Measurements from ENCODE around the gene SRP68.

Gene SRP68

GRCh38 chr17:76054112-76054476 lies 18.2 kb downstream of the SRP68 start:
- no peaks in the 10 kb centered on the region for H3K27me3 ChIP-seq (ENCODE audit: insufficient read depth, poor library complexity, severe bottlenecking)
- no peaks in the 10 kb centered on the region for H3K9me3 ChIP-seq (ENCODE audit: severe bottlenecking)
- peak overlapping the region; percentile 46 for H3K27ac ChIP-seq (ENCODE audit: poor library complexity, severe bottlenecking)
- H3K4me3 ChIP-seq (ENCODE audit: severe bottlenecking) = no peak overlapping the region
- H3K36me3 ChIP-seq (ENCODE audit: low read depth) = peaks cover 90% of the 10 kb centered on the region
- no peak for DNase-seq (ENCODE audit: low spot score)
- peaks cover 16% of the 10 kb centered on the region for H3K4me1 ChIP-seq (ENCODE audit: insufficient read depth, poor library complexity, severe bottlenecking)
- no peak for TF ChIP-seq CTCF (IDR thresholded peaks at IDR 0.05; ENCODE audit: poor library complexity, severe bottlenecking)
- peak; percentile 84 for ATAC-seq (ENCODE audit: low read depth)

- no peaks in the 10 kb centered on the region for H3K27me3 ChIP-seq (ENCODE audit: insufficient read depth, poor library complexity, severe bottlenecking)
- H3K4me3 ChIP-seq (ENCODE audit: severe bottlenecking) = no peak overlapping the region
- peak overlapping the region; percentile 46 for H3K27ac ChIP-seq (ENCODE audit: poor library complexity, severe bottlenecking)
- TF ChIP-seq CTCF (IDR thresholded peaks at IDR 0.05; ENCODE audit: poor library complexity, severe bottlenecking) = no peak
- DNase-seq (ENCODE audit: low spot score) = no peak
- ATAC-seq (ENCODE audit: low read depth) = peak; percentile 59; the same call in 2 of the 3 replicates
- H3K36me3 ChIP-seq (ENCODE audit: low read depth) = peaks cover 90% of the 10 kb centered on the region
- H3K4me1 ChIP-seq (ENCODE audit: insufficient read depth, poor library complexity, severe bottlenecking) = peaks cover 16% of the 10 kb centered on the region
- H3K9me3 ChIP-seq (ENCODE audit: severe bottlenecking) = no peaks in the 10 kb centered on the region
These were observed 18.8 kb downstream of the SRP68 start for GRCh38 chr17:76053246-76054111.

- TF ChIP-seq CTCF (IDR thresholded peaks at IDR 0.05; ENCODE audit: poor library complexity, severe bottlenecking) = no peak
These were observed 20.8 kb downstream of the SRP68 start for GRCh38 chr17:76051561-76051960.

GRCh38 chr17:76050538-76051467 lies 21.5 kb downstream of the SRP68 start:
- ATAC-seq (ENCODE audit: low read depth) = no peak
- no peaks in the 10 kb centered on the region for H3K9me3 ChIP-seq (ENCODE audit: severe bottlenecking)
- H3K36me3 ChIP-seq (ENCODE audit: low read depth) = peaks cover 90% of the 10 kb centered on the region
- H3K4me1 ChIP-seq (ENCODE audit: insufficient read depth, poor library complexity, severe bottlenecking) = peaks cover 16% of the 10 kb centered on the region
- no peak for DNase-seq (ENCODE audit: low spot score)
- TF ChIP-seq CTCF (IDR thresholded peaks at IDR 0.05; ENCODE audit: poor library complexity, severe bottlenecking) = no peak
- no peak overlapping the region for H3K27ac ChIP-seq (ENCODE audit: poor library complexity, severe bottlenecking)
- H3K4me3 ChIP-seq (ENCODE audit: severe bottlenecking) = no peak overlapping the region
- no peaks in the 10 kb centered on the region for H3K27me3 ChIP-seq (ENCODE audit: insufficient read depth, poor library complexity, severe bottlenecking)

More at GRCh38 chr17:76051561-76051960, 20.8 kb downstream of the SRP68 start:
- H3K36me3 ChIP-seq (ENCODE audit: low read depth) = peaks cover 90% of the 10 kb centered on the region
- ATAC-seq (ENCODE audit: low read depth) = no peak
- no peak overlapping the region for H3K4me3 ChIP-seq (ENCODE audit: severe bottlenecking)
- H3K27me3 ChIP-seq (ENCODE audit: insufficient read depth, poor library complexity, severe bottlenecking) = no peaks in the 10 kb centered on the region
- no peak overlapping the region for H3K27ac ChIP-seq (ENCODE audit: poor library complexity, severe bottlenecking)
- no peaks in the 10 kb centered on the region for H3K9me3 ChIP-seq (ENCODE audit: severe bottlenecking)
- H3K4me1 ChIP-seq (ENCODE audit: insufficient read depth, poor library complexity, severe bottlenecking) = peaks cover 16% of the 10 kb centered on the region
- DNase-seq (ENCODE audit: low spot score) = no peak

Data from RWPE2 (cell line).